H4 (cell line): ENCODE measurements around the gene PLPPR4. TPM values are rescaled to one million over a fixed set of nuclear protein-coding genes. Genes with fewer than 3 reads are reported as not detected.
"Not testable (repeated sequence)": the region's sequence is repeated elsewhere in the genome, so short reads cannot be mapped to it uniquely, and the experiment has no call there.

Experiments used
- DNase-seq: peaks from one replicate; pipeline ENCODE4 v3.0.0-alpha.2; 2015; ENCODE audit warnings: low spot score
- total RNA-seq: library from RNA; depleted of rRNA; stranded (reverse); fragments of >200 nt; shearing (Covaris generic); gene quantifications from 2 replicates; pipeline ENCODE4 v1.2.3, GENCODE V29; 2014; rRNA removed

The PLPPR4 gene, protein sequence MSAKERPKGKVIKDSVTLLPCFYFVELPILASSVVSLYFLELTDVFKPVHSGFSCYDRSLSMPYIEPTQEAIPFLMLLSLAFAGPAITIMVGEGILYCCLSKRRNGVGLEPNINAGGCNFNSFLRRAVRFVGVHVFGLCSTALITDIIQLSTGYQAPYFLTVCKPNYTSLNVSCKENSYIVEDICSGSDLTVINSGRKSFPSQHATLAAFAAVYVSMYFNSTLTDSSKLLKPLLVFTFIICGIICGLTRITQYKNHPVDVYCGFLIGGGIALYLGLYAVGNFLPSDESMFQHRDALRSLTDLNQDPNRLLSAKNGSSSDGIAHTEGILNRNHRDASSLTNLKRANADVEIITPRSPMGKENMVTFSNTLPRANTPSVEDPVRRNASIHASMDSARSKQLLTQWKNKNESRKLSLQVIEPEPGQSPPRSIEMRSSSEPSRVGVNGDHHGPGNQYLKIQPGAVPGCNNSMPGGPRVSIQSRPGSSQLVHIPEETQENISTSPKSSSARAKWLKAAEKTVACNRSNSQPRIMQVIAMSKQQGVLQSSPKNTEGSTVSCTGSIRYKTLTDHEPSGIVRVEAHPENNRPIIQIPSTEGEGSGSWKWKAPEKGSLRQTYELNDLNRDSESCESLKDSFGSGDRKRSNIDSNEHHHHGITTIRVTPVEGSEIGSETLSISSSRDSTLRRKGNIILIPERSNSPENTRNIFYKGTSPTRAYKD
- total RNA-seq: 0.21 and 0.35 TPM in 2 replicates

GRCh38 chr1:99264201-99265021 is at the start of gene PLPPR4:
Gene PLPPR4 (plus strand): TSS chr1:99264492. CDS start chr1:99264594, 102 bp downstream.
- no peak for DNase-seq

DNA sequence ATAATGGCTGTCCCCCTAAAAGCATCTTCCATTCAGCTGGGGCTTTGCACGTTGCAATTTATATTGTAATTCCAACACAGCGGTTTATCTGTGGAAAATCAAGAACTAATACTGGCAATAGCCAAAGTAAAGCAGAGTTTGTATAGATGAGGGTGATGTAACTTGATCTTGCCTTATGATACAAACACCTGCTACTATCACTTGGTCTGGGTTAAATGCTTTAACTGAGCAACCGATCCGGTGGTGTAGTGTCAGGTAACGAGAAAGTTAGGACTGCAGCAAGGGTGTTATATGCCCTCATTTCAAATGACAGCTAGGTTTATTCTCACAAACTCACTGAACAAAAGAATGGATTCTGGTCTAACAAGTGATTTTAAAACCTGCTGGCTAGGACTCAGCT is 47.3 kb upstream of the PLPPR4 start:
- no peak for DNase-seq

GRCh38 chr1:99217599-99217998 is 46.7 kb upstream of the PLPPR4 start:
- no peak for DNase-seq

DNA sequence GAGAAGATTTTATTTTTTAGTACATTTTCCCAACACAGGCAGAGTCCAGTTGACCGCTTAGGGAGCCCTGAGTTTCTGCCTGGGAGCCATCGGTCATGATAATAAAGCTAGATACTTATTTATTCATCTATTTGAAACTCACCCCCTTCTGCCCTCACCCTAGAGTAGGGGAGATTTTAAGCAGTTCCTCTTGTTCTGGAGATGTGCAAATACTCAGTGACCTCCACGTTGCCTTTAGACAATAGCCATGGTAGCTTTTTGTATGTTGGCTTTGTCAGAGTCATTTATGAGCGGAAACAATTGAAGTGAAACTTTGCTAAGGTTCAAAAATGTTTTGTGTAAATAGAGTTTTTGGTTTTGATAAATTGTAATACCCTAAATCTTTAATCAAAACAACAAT is 45.7 kb upstream of the PLPPR4 start:
- no peak for DNase-seq

- DNase-seq: no peak
Observed at GRCh38 chr1:99218999-99219398, 45.3 kb upstream of the PLPPR4 start.

- DNase-seq: no peak
Observed at GRCh38 chr1:99227056-99227897, 37.0 kb upstream of the PLPPR4 start.

- DNase-seq: no peak
Observed at GRCh38 chr1:99228153-99228552, 36.1 kb upstream of the PLPPR4 start.

DNA sequence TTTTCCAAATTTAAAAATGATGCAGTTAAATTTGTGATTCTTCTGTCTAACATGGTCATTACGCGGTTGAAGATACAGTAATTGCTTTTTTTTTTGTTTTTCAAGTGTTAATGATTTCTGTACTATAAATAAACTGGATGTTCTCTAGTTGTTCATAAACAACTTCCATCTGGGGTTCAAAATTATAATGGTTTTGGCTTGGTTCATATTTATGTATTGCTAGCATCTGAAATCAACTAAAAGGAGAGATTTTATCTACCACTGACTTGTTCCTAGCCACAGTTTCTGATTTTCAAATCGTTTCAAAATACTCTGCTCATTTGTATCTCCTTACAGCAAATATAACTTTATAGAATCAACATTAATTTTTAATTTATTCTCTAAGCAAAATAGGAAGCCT is 35.2 kb upstream of the PLPPR4 start:
- no peak for DNase-seq

GRCh38 chr1:99230695-99231094 is 33.6 kb upstream of the PLPPR4 start:
- DNase-seq: no peak

- DNase-seq: no peak
Observed at GRCh38 chr1:99232172-99232571, 32.1 kb upstream of the PLPPR4 start.

GRCh38 chr1:99233446-99233845 is 30.8 kb upstream of the PLPPR4 start:
- DNase-seq: no peak

- DNase-seq: no peak
Observed at GRCh38 chr1:99236756-99237155, 27.5 kb upstream of the PLPPR4 start.

DNA sequence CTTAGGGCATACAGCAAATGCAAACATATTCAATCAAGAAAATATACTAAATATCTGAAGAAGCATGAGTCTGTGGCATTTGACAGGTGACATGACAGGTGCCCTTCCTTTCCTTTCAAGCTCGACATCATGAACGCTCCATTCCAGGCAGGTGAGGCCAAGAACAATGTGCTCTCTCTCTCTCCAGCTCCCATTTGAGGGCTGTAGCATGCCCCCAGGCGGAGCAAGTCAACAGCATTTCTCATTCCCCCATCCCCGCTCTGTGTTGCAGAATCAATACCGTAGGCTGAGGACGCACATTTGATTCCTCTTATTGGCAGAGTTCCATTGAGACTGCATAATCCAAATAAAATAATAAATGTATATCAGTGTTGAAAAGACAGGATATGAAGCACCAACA is 24.6 kb upstream of the PLPPR4 start:
- DNase-seq: no peak

- no peak for DNase-seq
Observed at GRCh38 chr1:99240621-99241020, 23.7 kb upstream of the PLPPR4 start.

- DNase-seq: no peak
Observed at GRCh38 chr1:99246152-99246551, 18.1 kb upstream of the PLPPR4 start.

DNA sequence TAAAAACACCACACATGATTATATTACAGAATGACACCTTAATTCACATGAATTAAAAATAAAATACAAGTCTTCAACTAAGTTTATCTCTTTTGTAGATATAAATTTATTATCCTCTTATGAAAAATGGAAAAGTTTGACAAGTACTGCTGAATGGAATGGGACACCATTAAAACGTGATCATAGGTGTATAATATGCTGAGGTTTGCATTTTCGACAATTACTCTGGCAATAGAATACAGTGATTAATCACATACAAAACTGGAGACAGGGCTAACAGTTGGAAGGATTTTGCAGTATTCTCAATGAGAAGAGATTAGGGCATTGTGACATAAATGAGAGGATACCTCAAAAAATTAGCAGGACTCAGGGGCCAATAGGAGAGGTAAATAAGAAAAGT is 17.1 kb upstream of the PLPPR4 start:
- no peak for DNase-seq

GRCh38 chr1:99250728-99251127 is 13.6 kb upstream of the PLPPR4 start:
- no peak for DNase-seq

DNA sequence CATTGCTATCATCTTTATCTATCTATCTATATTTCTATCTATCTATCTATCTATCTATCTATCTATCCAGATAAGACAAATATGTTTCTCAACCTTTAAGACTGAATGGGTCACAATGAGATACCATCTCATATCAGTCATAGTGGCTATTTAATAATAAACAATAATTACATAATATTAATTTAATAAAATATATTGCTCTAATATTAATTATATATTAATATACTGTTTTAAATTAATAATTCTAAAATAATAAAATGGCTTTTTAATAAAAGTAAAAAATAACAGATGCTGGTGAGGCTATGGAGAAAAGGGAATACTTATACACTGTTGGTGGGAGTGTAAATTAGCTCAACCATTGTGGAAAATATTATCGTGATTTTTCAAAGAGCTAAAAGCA is 13.0 kb upstream of the PLPPR4 start:
- DNase-seq: no peak

GRCh38 chr1:99252630-99253029 is 11.7 kb upstream of the PLPPR4 start:
- no peak for DNase-seq

DNA sequence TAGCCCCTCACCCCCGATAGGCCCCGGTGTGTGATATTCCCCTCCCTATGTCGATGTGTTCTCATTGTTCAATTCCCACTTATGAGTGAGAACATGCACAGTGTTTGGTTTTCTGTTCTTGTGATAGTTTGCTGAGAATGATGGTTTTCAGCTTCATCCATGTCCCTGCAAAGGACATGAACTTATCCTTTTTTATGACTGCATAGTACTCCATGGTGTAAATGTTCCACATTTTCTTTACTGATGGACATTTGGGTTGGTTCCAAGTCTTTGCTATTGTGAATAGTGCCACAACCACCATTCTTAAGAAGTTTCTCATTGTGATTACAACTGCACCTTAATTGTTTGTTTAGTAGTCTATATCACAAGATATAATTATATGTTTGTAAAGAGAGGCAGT is 3.9 kb upstream of the PLPPR4 start:
- DNase-seq: not testable (repeated sequence)

GRCh38 chr1:99265124-99265523 is 832 bp downstream of the PLPPR4 start:
- DNase-seq: no peak
